OCI-LY3 (cell line): Measurements from ENCODE around the gene ANKS1A.

Experiments
- CTCF ChIP-seq: fragments of 200-600, 300-600 bp; sonication (generic); IDR thresholded peaks from 2 replicates; pipeline ENCODE4 v1.5.1; 2014; ENCODE audit warnings: antibody characterized with exemption, low read length, low read depth
- EZH2phosphoT487 ChIP-seq: fragments of 200-600 bp; shearing (Covaris generic); IDR thresholded peaks from 2 replicates; pipeline ENCODE4 v1.6.1; 2018; ENCODE audit warnings: antibody characterized with exemption, mixed run types, low read depth

GRCh38 chr6:35082733-35083403 is 193.8 kb downstream of the ANKS1A start:
- TF ChIP-seq CTCF: no peak
- no peak for TF ChIP-seq EZH2phosphoT487
